ENCODE results near the gene SEMG1.

DNA sequence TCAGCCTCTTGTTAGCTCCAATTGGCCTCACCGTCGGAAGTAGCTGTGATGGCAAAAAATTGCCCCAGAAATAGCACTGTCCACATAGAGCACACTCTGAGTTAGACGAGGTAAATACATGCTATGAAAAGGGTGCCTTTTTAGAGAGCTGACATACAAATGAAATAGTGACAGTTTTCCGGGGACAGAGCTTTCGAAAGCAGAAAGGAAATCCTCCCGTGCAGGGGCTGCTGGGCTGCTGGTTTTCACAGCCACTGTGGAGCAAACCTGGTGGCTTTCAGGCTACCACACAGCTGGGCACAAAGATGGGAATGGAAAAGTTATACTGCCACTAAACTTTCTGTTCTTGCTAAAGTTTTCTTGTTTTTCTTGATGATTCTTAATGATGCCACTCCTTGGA, 39.3 kb downstream of the SEMG1 start:
- TF ChIP-seq EP300 (IDR thresholded peaks at IDR 0.05) = no peak
- TF ChIP-seq, protein P1, sequence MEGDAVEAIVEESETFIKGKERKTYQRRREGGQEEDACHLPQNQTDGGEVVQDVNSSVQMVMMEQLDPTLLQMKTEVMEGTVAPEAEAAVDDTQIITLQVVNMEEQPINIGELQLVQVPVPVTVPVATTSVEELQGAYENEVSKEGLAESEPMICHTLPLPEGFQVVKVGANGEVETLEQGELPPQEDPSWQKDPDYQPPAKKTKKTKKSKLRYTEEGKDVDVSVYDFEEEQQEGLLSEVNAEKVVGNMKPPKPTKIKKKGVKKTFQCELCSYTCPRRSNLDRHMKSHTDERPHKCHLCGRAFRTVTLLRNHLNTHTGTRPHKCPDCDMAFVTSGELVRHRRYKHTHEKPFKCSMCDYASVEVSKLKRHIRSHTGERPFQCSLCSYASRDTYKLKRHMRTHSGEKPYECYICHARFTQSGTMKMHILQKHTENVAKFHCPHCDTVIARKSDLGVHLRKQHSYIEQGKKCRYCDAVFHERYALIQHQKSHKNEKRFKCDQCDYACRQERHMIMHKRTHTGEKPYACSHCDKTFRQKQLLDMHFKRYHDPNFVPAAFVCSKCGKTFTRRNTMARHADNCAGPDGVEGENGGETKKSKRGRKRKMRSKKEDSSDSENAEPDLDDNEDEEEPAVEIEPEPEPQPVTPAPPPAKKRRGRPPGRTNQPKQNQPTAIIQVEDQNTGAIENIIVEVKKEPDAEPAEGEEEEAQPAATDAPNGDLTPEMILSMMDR (IDR thresholded peaks at IDR 0.05) = no peak
